Measurements from ENCODE around the gene TAGLN3.

TAGLN3 gene

GRCh38 chr3:111961461-111962164, 37.1 kb upstream of the TAGLN3 start:
- Histone ChIP-seq H2AFZ (ENCODE audit: low read depth, low read length, severe bottlenecking) (no peak overlapping the region), H3K27me3 (ENCODE audit: low read length) (no peaks in the 10 kb centered on the region), H4K20me1 (ENCODE audit: low read depth, low read length) (no peaks in the 10 kb centered on the region), H3K9me3 (ENCODE audit: insufficient read depth, low read length) (no peaks in the 10 kb centered on the region), H3K27ac (ENCODE audit: low read depth, low read length) (no peak overlapping the region), H3K79me2 (ENCODE audit: insufficient read depth, low read length) (no peaks in the 10 kb centered on the region), H3K9ac (ENCODE audit: low read length) (no peak overlapping the region), H3K4me2 (ENCODE audit: low read depth, low read length, poor library complexity, severe bottlenecking) (no peak overlapping the region), H3K9me2 (replicated peaks; ENCODE audit: insufficient read depth, low read length) (no peaks in the 10 kb centered on the region), H3K4me3 (ENCODE audit: insufficient read depth, low read length, poor library complexity, severe bottlenecking) (no peak overlapping the region), H3K36me3 (ENCODE audit: low read length) (no peaks in the 10 kb centered on the region), H3F3A (ENCODE audit: insufficient read depth) (no peaks in the 10 kb centered on the region)
- TF ChIP-seq EZH2phosphoT487 (conservative IDR thresholded peaks at IDR 0.05; ENCODE audit: low read length) (no peak), CTCF (IDR thresholded peaks at IDR 0.05; ENCODE audit: insufficient read depth, low read length, poor library complexity, severe bottlenecking) (no peak)

- Histone ChIP-seq H3K9me2 (replicated peaks; ENCODE audit: insufficient read depth, low read length) (no peaks in the 10 kb centered on the region), H3F3A (ENCODE audit: insufficient read depth) (no peaks in the 10 kb centered on the region), H3K4me2 (ENCODE audit: low read depth, low read length, poor library complexity, severe bottlenecking) (no peak overlapping the region), H3K9me3 (ENCODE audit: insufficient read depth, low read length) (no peaks in the 10 kb centered on the region), H2AFZ (ENCODE audit: low read depth, low read length, severe bottlenecking) (no peak overlapping the region), H3K9ac (ENCODE audit: low read length) (no peak overlapping the region), H3K27me3 (ENCODE audit: low read length) (no peaks in the 10 kb centered on the region), H3K79me2 (ENCODE audit: insufficient read depth, low read length) (no peaks in the 10 kb centered on the region), H4K20me1 (ENCODE audit: low read depth, low read length) (no peaks in the 10 kb centered on the region), H3K36me3 (ENCODE audit: low read length) (no peaks in the 10 kb centered on the region), H3K4me3 (ENCODE audit: insufficient read depth, low read length, poor library complexity, severe bottlenecking) (no peak overlapping the region), H3K27ac (ENCODE audit: low read depth, low read length) (no peak overlapping the region)
- TF ChIP-seq CTCF (IDR thresholded peaks at IDR 0.05; ENCODE audit: insufficient read depth, low read length, poor library complexity, severe bottlenecking) (no peak), EZH2phosphoT487 (conservative IDR thresholded peaks at IDR 0.05; ENCODE audit: low read length) (no peak)
Measured at GRCh38 chr3:111963424-111963823, 35.3 kb upstream of the TAGLN3 start.

GRCh38 chr3:111965484-111965883, 33.2 kb upstream of the TAGLN3 start:
- Histone ChIP-seq H3K27me3 (ENCODE audit: low read length) (no peaks in the 10 kb centered on the region), H3K79me2 (ENCODE audit: insufficient read depth, low read length) (no peaks in the 10 kb centered on the region), H3K27ac (ENCODE audit: low read depth, low read length) (no peak overlapping the region), H3K4me2 (ENCODE audit: low read depth, low read length, poor library complexity, severe bottlenecking) (no peak overlapping the region), H2AFZ (ENCODE audit: low read depth, low read length, severe bottlenecking) (no peak overlapping the region), H3K9me3 (ENCODE audit: insufficient read depth, low read length) (no peaks in the 10 kb centered on the region), H4K20me1 (ENCODE audit: low read depth, low read length) (no peaks in the 10 kb centered on the region), H3K36me3 (ENCODE audit: low read length) (no peaks in the 10 kb centered on the region), H3K9me2 (replicated peaks; ENCODE audit: insufficient read depth, low read length) (no peaks in the 10 kb centered on the region), H3K4me3 (ENCODE audit: insufficient read depth, low read length, poor library complexity, severe bottlenecking) (no peak overlapping the region), H3K9ac (ENCODE audit: low read length) (no peak overlapping the region), H3F3A (ENCODE audit: insufficient read depth) (no peaks in the 10 kb centered on the region)
- TF ChIP-seq CTCF (IDR thresholded peaks at IDR 0.05; ENCODE audit: insufficient read depth, low read length, poor library complexity, severe bottlenecking) = no peak
- TF ChIP-seq EZH2phosphoT487 (conservative IDR thresholded peaks at IDR 0.05; ENCODE audit: low read length) = no peak

All from SU-DHL-6 (cell line).